Heart left ventricle (tissue), 13 donors: ENCODE measurements around the gene FBXO42.

Experiments
- POLR2A ChIP-seq, 2 donors: fragments of 450-650 bp; IDR thresholded peaks; one replicate each; pipeline ENCODE4 v1.6.1; 2017; ENCODE audit warnings: antibody characterized with exemption in 2 of 2, mild to moderate bottlenecking in 2 of 2, moderate library complexity in 2 of 2
- TF ChIP-seq, protein P1 (sequence below), 12 donors: fragments of 200-600 bp; sonication (generic) in 4 of 12; IDR thresholded peaks; one replicate each; pipeline versions ENCODE4 v1.5.0 to v1.8.0; 2018 to 2022; ENCODE audit warnings: antibody characterized with exemption in 12 of 12, mild to moderate bottlenecking in 5 of 12
- donor health status: ischemic (EF 13 %, LVEDD 7.1; RV severe dilation, severe dysfunction).
- donor health status: DM: no; HTN: yes; CAD: no.
- donor health status: DM: no; HTN: no; CAD: no.
- donor health status: ischemic (EF 25% LVEDD 6.9; RV normal size, moderate dysfunction).
- donor health status: ischemic (EF 25% LVEDD 5.7; RV mildly dilated, moderate dysfunction).
- donor health status: ischemic (EF 35%, LVEDD 5.7; RV mildly dilated, moderate dysfunction).
- donor health status: nonischemic (EF 11% LVEDD 7.7; RV severe dilation, severe dysfunction).
- donor health status: DM: yes; HTN: yes; CAD: no.
- donor health status: PGD.
- donor health status: ischemic (EF 29% LVEDD 5.4; RV normal size, mild dysfunction).
- donor health status: nonischemic (EF 23%, LVEDD 6.1; RV moderate dilation, normal function).

DNA sequence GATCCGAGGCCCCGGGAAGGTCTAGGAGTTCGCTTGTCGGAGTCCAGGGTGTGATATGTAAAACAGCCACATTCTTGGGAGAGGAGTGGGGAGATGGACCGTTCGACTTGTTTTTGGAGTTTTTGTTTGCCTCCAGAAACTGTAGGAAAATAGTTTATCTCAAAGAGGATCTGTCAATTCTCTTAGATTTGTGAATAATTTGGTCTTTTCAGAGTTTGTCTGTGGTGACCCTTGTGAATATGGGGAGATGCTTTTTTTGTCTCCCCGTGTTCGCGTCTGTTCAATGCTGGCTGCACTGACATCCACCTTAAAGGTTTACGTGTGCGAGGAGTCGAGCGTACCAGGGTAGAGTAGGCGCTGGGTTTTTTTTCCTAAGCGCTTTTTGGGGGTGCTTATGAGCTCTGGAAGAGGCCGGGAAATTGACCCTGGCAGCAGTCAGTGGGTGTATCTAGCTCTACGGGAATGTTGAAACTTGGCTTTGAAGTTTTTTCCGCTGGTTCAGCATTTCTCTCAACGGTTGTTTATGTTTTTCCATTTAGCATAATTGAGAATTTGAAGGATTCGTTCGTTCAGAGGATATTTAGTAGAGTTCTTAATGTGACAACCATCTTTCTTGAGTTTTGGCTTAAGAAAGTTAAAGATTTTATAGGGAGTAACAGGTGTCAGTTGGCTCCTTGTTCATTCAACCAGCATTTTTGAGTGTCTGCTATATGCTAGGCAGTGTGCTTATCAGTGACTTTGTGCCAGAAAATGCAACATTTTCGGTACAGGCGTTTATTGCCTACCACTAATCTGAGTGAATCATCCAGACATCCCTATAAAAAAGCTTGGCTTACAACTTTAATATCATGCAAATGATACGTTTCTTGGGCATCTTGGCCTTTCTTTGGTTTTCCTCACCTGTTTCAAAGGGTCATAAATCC, 15.9 kb upstream of the FBXO42 start:
- TF ChIP-seq, protein P1, sequence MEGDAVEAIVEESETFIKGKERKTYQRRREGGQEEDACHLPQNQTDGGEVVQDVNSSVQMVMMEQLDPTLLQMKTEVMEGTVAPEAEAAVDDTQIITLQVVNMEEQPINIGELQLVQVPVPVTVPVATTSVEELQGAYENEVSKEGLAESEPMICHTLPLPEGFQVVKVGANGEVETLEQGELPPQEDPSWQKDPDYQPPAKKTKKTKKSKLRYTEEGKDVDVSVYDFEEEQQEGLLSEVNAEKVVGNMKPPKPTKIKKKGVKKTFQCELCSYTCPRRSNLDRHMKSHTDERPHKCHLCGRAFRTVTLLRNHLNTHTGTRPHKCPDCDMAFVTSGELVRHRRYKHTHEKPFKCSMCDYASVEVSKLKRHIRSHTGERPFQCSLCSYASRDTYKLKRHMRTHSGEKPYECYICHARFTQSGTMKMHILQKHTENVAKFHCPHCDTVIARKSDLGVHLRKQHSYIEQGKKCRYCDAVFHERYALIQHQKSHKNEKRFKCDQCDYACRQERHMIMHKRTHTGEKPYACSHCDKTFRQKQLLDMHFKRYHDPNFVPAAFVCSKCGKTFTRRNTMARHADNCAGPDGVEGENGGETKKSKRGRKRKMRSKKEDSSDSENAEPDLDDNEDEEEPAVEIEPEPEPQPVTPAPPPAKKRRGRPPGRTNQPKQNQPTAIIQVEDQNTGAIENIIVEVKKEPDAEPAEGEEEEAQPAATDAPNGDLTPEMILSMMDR (IDR thresholded peaks at IDR 0.05), result no peak
- no peak for TF ChIP-seq POLR2A (IDR thresholded peaks at IDR 0.05)
